ENCODE results near the gene RUNX3. TPM values are rescaled to one million over a fixed set of nuclear protein-coding genes. Genes with fewer than 3 reads are reported as not detected.

The RUNX3 gene
- polyA plus RNA-seq, 3 donors, result 4.4 to 27.9 (median 6.7) TPM

DNA sequence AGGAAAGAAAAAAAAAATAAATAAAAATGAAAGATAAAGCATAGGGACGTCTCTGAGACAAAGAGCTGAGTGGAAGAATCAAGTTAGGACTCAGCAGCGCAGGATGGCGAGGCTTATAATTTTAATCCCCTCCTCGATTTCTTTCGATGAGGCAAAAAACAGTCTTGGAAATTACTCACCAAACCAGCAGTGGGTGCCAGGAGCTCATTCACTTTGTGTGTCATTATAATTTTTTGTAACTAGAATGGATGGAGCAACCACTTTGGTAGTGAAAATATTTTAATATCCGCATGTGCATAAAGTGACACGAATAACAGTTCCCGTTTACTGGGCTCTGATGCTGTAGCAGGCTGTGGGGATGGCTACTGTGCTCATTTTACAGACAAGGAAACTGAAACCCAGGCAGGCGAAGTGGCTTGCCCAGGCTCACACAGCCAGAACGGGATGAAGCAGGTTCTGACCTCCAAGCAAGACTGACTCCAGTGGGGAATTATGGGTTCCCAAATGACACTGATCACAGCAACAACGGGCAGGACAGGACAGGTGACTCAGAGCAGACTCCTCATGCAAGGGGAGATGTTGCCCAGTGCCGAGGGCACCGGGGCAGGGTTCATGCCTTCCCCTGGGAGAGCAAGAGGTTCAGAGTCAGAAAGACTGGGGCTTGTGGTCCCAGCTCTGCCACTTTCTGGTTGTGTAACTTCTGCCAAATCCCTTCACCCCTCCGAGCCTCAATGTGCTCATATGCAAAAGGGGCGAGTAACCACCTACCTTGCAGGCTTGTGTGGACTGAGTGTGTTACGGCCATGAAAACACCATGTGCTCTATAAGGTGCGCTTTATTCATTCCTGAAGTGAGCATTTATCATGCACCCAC is 63.6 kb downstream of the RUNX3 start:
- intact Hi-C loops (cut with micrococcal nuclease), result no loop called here
- H3K9ac ChIP-seq (ENCODE audit: insufficient read depth, low read length, poor library complexity, severe bottlenecking), result no peak overlapping the region
- no peak for DNase-seq
- H3K4me1 ChIP-seq (ENCODE audit: control insufficient read depth in 1 of 2, insufficient read depth in 2 of 2, low read length in 2 of 2), result peaks cover 34 to 35% of the 10 kb centered on the region in 2 donors
- no peaks in the 10 kb centered on the region for H4K20me1 ChIP-seq (ENCODE audit: insufficient read depth, low read length)
- H3K9me3 ChIP-seq (replicated peaks in 1 of 2; ENCODE audit: control insufficient read depth in 1 of 2, insufficient read depth in 1 of 2, low read length in 2 of 2), result no peaks in the 10 kb centered on the region
- peaks cover 36% of the 10 kb centered on the region for H3K4me1 Mint-ChIP-seq
- TF ChIP-seq, protein P1, sequence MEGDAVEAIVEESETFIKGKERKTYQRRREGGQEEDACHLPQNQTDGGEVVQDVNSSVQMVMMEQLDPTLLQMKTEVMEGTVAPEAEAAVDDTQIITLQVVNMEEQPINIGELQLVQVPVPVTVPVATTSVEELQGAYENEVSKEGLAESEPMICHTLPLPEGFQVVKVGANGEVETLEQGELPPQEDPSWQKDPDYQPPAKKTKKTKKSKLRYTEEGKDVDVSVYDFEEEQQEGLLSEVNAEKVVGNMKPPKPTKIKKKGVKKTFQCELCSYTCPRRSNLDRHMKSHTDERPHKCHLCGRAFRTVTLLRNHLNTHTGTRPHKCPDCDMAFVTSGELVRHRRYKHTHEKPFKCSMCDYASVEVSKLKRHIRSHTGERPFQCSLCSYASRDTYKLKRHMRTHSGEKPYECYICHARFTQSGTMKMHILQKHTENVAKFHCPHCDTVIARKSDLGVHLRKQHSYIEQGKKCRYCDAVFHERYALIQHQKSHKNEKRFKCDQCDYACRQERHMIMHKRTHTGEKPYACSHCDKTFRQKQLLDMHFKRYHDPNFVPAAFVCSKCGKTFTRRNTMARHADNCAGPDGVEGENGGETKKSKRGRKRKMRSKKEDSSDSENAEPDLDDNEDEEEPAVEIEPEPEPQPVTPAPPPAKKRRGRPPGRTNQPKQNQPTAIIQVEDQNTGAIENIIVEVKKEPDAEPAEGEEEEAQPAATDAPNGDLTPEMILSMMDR (IDR thresholded peaks at IDR 0.05), result no peak
- H3K36me3 Mint-ChIP-seq, result no peaks in the 10 kb centered on the region
- WGBS (ENCODE audit: insufficient coverage), result 84% methylated on average over 10 of the region's 17 CpGs
- no peaks in the 10 kb centered on the region for H3K79me2 ChIP-seq (ENCODE audit: insufficient read depth, low read length)
- H3K4me3 Mint-ChIP-seq, result no peak overlapping the region
- H3K27ac Mint-ChIP-seq, result no peak overlapping the region
- H2AFZ ChIP-seq (ENCODE audit: insufficient read depth, low read depth, low read length, poor library complexity, severe bottlenecking), result no peak overlapping the region
- H3K4me2 ChIP-seq (replicated peaks; ENCODE audit: extremely low read depth, low read length, poor library complexity, severe bottlenecking), result no peak overlapping the region
- no peak overlapping the region for H3K4me3 ChIP-seq (replicated peaks in 1 of 3; ENCODE audit: low read depth in 2 of 3, low read length in 3 of 3)
- peaks cover 0 to 2% (median 0%) of the 10 kb centered on the region in 7 donors for H3K9me3 Mint-ChIP-seq
- H3K27me3 ChIP-seq (ENCODE audit: control insufficient read depth in 2 of 2, insufficient read depth in 2 of 2, low read length in 2 of 2), result peaks cover 0 to 19% of the 10 kb centered on the region in 2 donors
- H3K36me3 ChIP-seq (replicated peaks in 1 of 2; ENCODE audit: control insufficient read depth in 1 of 2, insufficient read depth in 2 of 2, low read length in 2 of 2), result no peaks in the 10 kb centered on the region
- H3K27me3 Mint-ChIP-seq (ENCODE audit: low read depth in 3 of 3), result peaks cover 34 to 54% (median 40%) of the 10 kb centered on the region in 3 donors
- no peak overlapping the region for H3K27ac ChIP-seq (ENCODE audit: low read depth in 1 of 2, low read length in 2 of 2)

DNA sequence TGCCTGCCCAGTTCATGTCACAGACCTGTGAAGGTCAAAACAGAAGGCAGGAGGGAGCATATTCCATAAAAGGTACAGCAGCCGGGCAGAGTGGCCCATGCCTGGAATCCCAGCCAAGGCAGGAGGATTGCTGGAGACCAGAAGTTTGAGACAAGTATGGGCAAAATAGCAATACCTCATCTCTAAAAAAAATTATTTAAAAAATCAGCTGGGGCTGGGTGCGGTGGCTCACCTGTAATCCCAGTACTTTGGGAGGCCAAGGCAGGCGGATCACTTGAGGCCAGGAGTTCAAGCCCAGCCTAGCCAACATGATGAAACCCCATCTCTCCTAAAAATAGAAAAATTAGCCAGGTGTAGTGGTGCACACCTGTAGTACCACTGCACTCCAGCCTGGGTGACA is 64.5 kb downstream of the RUNX3 start:
- Histone ChIP-seq H3K9me3 (replicated peaks in 1 of 2; ENCODE audit: control insufficient read depth in 1 of 2, insufficient read depth in 1 of 2, low read length in 2 of 2) (no peaks in the 10 kb centered on the region), H3K4me3 (replicated peaks in 1 of 3; ENCODE audit: low read depth in 2 of 3, low read length in 3 of 3) (no peak overlapping the region), H3K27me3 (ENCODE audit: control insufficient read depth in 2 of 2, insufficient read depth in 2 of 2, low read length in 2 of 2) (peaks cover 0 to 11% of the 10 kb centered on the region in 2 donors), H3K36me3 (replicated peaks in 1 of 2; ENCODE audit: control insufficient read depth in 1 of 2, insufficient read depth in 2 of 2, low read length in 2 of 2) (no peaks in the 10 kb centered on the region), H3K4me2 (replicated peaks; ENCODE audit: extremely low read depth, low read length, poor library complexity, severe bottlenecking) (no peak overlapping the region), H3K27ac (ENCODE audit: low read depth in 1 of 2, low read length in 2 of 2) (no peak overlapping the region), H3K79me2 (ENCODE audit: insufficient read depth, low read length) (no peaks in the 10 kb centered on the region), H2AFZ (ENCODE audit: insufficient read depth, low read depth, low read length, poor library complexity, severe bottlenecking) (no peak overlapping the region), H4K20me1 (ENCODE audit: insufficient read depth, low read length) (no peaks in the 10 kb centered on the region), H3K4me1 (ENCODE audit: control insufficient read depth in 1 of 2, insufficient read depth in 2 of 2, low read length in 2 of 2) (peaks cover 25 to 26% of the 10 kb centered on the region in 2 donors), H3K9ac (ENCODE audit: insufficient read depth, low read length, poor library complexity, severe bottlenecking) (no peak overlapping the region)
- Mint-ChIP-seq H3K4me3 (peak overlapping the region in 1 of 2 donors; percentile 55), H3K4me1 (peaks cover 28% of the 10 kb centered on the region), H3K9me3 (peaks cover 0 to 2% (median 0%) of the 10 kb centered on the region in 7 donors), H3K27me3 (ENCODE audit: low read depth in 3 of 3) (peaks cover 28 to 49% (median 36%) of the 10 kb centered on the region in 3 donors), H3K36me3 (no peaks in the 10 kb centered on the region), H3K27ac (no peak overlapping the region)
- intact Hi-C loops (cut with micrococcal nuclease), result no loop called here
- no peak for DNase-seq
- TF ChIP-seq, protein P1 (IDR thresholded peaks at IDR 0.05), result no peak
- 100% methylated on average over 2 of the region's 3 CpGs for WGBS (ENCODE audit: insufficient coverage)
